ENCODE data around the gene STAC3.

Gene STAC3

GRCh38 chr12:57235728-57236131, 15.3 kb downstream of the STAC3 start:
- no peak for DNase-seq (ENCODE audit: low spot score)

- no peak for DNase-seq (ENCODE audit: low spot score)
Measured at GRCh38 chr12:57235017-57235727, 15.8 kb downstream of the STAC3 start.

- no peak for DNase-seq (ENCODE audit: low spot score)
Measured at GRCh38 chr12:57234571-57235016, 16.4 kb downstream of the STAC3 start.

GRCh38 chr12:57234233-57234570, 16.8 kb downstream of the STAC3 start:
- DNase-seq (ENCODE audit: low spot score): no peak

- peak; percentile 58 for DNase-seq (ENCODE audit: low spot score)
Measured at GRCh38 chr12:57233357-57234232, 17.4 kb downstream of the STAC3 start.

GRCh38 chr12:57232156-57232756, 18.7 kb downstream of the STAC3 start:
- no peak for DNase-seq (ENCODE audit: low spot score)

GRCh38 chr12:57231276-57232021, 19.5 kb downstream of the STAC3 start:
- no peak for DNase-seq (ENCODE audit: low spot score)

- DNase-seq (ENCODE audit: low spot score): no peak
Measured at GRCh38 chr12:57230381-57231155, 20.4 kb downstream of the STAC3 start.

GRCh38 chr12:57229634-57230380, 21.2 kb downstream of the STAC3 start, which contains the start of gene SHMT2:
Gene SHMT2, plus strand, starts transcription at chr12:57229711. Its CDS starts 68 bp downstream, at chr12:57229779.
- peak; percentile 99 for DNase-seq (ENCODE audit: low spot score)

GRCh38 chr12:57229046-57229633, 21.8 kb downstream of the STAC3 start:
- DNase-seq (ENCODE audit: low spot score): peak; percentile 41

- no peak for DNase-seq (ENCODE audit: low spot score)
Measured at GRCh38 chr12:57227315-57228115, 23.5 kb downstream of the STAC3 start.

GRCh38 chr12:57226588-57227314, 24.2 kb downstream of the STAC3 start:
- DNase-seq (ENCODE audit: low spot score): no peak

GRCh38 chr12:57225680-57226210, 25.2 kb downstream of the STAC3 start:
- no peak for DNase-seq (ENCODE audit: low spot score)

GRCh38 chr12:57224973-57225679, 25.9 kb downstream of the STAC3 start:
- DNase-seq (ENCODE audit: low spot score): no peak

GRCh38 chr12:57224278-57224972, 26.6 kb downstream of the STAC3 start:
- DNase-seq (ENCODE audit: low spot score): no peak

- DNase-seq (ENCODE audit: low spot score): no peak
Measured at GRCh38 chr12:57223191-57224165, 27.5 kb downstream of the STAC3 start.
